Ascending aorta (tissue), 2 donors: ENCODE data around the gene LRRC61. TPM values are rescaled to one million over a fixed set of nuclear protein-coding genes. Genes with fewer than 3 reads are reported as not detected.
A peak's percentile ranks its signal among the peaks of the same experiment; 100 is the strongest.

Source experiments
- DNase-seq, 2 donors: peaks; one replicate each; pipeline ENCODE4 v3.0.0-alpha.2; 2019; ENCODE audit warnings: low spot score in 2 of 2
- H3K27ac ChIP-seq, 2 donors: fragments of 200-600 bp; sonication (generic); one replicate each; pipeline ENCODE4 v1.5.1; 2016 to 2017; ENCODE audit warnings: mild to moderate bottlenecking in 1 of 2
- H3K27me3 ChIP-seq: fragments of 200-600 bp; sonication (generic); one replicate; pipeline ENCODE4 v1.5.1; 2017
- H3K36me3 ChIP-seq, 2 donors: fragments of 200-600 bp; sonication (generic); one replicate each; pipeline ENCODE4 v1.5.1; 2016
- H3K4me1 ChIP-seq, 2 donors: fragments of 200-600 bp; sonication (generic); one replicate each; pipeline ENCODE4 v1.5.1; 2016 to 2017; ENCODE audit warnings: mild to moderate bottlenecking in 1 of 2
- H3K4me3 ChIP-seq, 2 donors: fragments of 200-600 bp; sonication (generic); one replicate each; pipeline ENCODE4 v1.5.1; 2016 to 2017; ENCODE audit warnings: mild to moderate bottlenecking in 1 of 2
- H3K9me3 ChIP-seq, 2 donors: fragments of 200-600 bp; sonication (generic); one replicate each; pipeline ENCODE4 v1.5.1; 2016
- intact Hi-C: fragments of 100-400 bp; cut with DNase I; formaldehyde crosslinking; loops from one replicate; pipeline ENCODE4 v1.15.1; 2023
- total RNA-seq: library from RNA; depleted of rRNA; stranded (reverse); fragments of >200 nt; gene quantifications from one replicate; pipeline ENCODE4 v1.1.0, GENCODE V29; 2016
- TF ChIP-seq, protein P1 (sequence below), 3 experiments: fragments of 200-600 bp in 2 of 3; fragments of 450-650 bp in 1 of 3; sonication (generic) in 2 of 3; IDR thresholded peaks; one replicate each; pipeline ENCODE4 v1.5.1; 2016 to 2019; ENCODE audit warnings: antibody characterized with exemption in 3 of 3, mild to moderate bottlenecking in 1 of 3, moderate library complexity in 1 of 3

The LRRC61 gene
- total RNA-seq, 1 donor from 2014 or later: 14.7 TPM

DNA sequence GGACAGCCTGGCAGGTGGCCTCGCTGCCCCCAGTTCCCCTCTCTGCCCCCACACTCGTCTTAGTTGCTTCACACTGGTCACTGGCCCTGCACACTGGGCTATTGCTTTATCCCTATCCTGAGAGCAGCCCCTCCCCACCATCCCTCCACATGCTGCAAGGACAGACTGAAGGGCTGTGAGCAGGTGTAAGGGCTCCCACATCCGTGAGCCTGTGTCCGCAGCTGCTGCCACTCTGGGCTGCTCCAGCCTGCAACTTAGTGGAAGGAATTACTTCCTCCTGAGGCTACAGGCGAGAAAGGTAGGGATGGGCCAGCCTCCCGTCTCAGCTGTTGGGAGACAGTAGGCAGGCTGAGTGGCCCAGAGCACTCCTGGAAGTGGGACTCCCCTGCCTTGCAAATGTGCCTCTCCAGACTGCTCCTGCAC lies 14.5 kb downstream of the LRRC61 start:
- no peaks in the 10 kb centered on the region for H3K9me3 ChIP-seq
- H3K4me1 ChIP-seq: peaks cover 7% of the 10 kb centered on the region in 2 donors
- H3K27me3 ChIP-seq: no peaks in the 10 kb centered on the region
- H3K4me3 ChIP-seq: no peak overlapping the region
- TF ChIP-seq, protein P1, sequence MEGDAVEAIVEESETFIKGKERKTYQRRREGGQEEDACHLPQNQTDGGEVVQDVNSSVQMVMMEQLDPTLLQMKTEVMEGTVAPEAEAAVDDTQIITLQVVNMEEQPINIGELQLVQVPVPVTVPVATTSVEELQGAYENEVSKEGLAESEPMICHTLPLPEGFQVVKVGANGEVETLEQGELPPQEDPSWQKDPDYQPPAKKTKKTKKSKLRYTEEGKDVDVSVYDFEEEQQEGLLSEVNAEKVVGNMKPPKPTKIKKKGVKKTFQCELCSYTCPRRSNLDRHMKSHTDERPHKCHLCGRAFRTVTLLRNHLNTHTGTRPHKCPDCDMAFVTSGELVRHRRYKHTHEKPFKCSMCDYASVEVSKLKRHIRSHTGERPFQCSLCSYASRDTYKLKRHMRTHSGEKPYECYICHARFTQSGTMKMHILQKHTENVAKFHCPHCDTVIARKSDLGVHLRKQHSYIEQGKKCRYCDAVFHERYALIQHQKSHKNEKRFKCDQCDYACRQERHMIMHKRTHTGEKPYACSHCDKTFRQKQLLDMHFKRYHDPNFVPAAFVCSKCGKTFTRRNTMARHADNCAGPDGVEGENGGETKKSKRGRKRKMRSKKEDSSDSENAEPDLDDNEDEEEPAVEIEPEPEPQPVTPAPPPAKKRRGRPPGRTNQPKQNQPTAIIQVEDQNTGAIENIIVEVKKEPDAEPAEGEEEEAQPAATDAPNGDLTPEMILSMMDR (IDR thresholded peaks at IDR 0.05): no peak
- intact Hi-C loops: no loop called here
- H3K27ac ChIP-seq: no peak overlapping the region
- no peaks in the 10 kb centered on the region for H3K36me3 ChIP-seq
- no peak for DNase-seq

DNA sequence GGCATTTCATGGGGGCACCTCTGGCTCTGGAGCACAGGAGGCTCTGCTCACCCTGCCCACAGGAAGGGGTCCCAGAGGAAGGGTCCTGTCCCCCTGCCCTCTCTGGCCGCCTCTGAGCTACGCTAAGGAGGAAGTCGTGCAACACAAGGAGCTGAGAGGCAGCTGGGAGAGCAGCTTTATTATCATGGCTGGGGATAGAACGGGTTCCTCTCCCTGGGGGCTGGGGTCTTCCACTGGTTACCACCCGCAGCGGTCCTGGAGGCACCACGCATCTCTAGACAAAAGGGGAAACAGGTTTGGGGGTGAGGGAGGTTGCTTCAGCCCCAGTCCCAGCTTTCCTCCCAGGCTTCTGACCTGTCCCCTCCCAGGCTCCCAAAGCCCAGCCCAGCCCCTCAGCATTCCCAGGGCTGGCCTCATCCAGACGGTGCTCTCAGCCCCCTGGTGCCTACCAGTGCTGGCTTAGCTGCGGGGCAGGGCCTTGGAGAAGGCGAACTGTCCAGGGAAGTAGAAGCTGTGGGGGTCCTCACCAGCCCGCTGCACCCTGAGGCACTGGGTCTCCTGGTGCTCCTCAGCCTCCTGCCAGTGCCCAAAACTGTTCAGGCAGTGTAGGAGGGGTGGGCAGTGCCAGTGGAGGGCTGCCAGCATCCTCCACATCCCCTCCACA lies 15.1 kb downstream of the LRRC61 start:
- Histone ChIP-seq H3K9me3 (no peaks in the 10 kb centered on the region), H3K36me3 (no peaks in the 10 kb centered on the region), H3K27ac (no peak overlapping the region), H3K4me3 (no peak overlapping the region), H3K27me3 (no peaks in the 10 kb centered on the region), H3K4me1 (peaks cover 7% of the 10 kb centered on the region in 2 donors)
- intact Hi-C loops: no loop called here
- no peak for DNase-seq
- TF ChIP-seq, protein P1 (IDR thresholded peaks at IDR 0.05): no peak

DNA sequence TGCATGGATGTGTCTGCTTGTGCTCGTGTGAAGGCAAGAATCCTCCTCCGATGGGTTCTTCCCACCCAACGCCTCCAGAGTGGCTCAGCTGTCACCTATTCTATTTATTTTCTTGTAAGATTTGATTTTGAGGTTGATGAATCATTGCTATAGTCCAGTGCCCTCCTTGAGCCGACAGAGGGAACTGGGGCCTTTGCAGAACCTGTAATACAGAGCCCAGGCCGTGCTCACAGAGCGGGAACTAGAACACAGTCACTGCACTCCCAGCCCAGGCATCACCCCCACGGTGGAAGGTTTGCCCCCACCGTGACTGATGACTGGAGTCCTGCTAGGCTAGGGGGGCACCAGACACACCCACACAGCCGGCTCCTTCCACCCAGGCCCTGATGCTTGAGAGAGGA lies 16.3 kb downstream of the LRRC61 start:
- DNase-seq: no peak
- peak overlapping the region in 1 of 2 donors; percentile 51 for H3K4me3 ChIP-seq
- H3K9me3 ChIP-seq: no peaks in the 10 kb centered on the region
- peaks cover 7% of the 10 kb centered on the region in 2 donors for H3K4me1 ChIP-seq
- no peak overlapping the region for H3K27ac ChIP-seq
- no peaks in the 10 kb centered on the region for H3K27me3 ChIP-seq
- H3K36me3 ChIP-seq: no peaks in the 10 kb centered on the region
- TF ChIP-seq, protein P1 (IDR thresholded peaks at IDR 0.05): no peak
- intact Hi-C loops: no loop called here

DNA sequence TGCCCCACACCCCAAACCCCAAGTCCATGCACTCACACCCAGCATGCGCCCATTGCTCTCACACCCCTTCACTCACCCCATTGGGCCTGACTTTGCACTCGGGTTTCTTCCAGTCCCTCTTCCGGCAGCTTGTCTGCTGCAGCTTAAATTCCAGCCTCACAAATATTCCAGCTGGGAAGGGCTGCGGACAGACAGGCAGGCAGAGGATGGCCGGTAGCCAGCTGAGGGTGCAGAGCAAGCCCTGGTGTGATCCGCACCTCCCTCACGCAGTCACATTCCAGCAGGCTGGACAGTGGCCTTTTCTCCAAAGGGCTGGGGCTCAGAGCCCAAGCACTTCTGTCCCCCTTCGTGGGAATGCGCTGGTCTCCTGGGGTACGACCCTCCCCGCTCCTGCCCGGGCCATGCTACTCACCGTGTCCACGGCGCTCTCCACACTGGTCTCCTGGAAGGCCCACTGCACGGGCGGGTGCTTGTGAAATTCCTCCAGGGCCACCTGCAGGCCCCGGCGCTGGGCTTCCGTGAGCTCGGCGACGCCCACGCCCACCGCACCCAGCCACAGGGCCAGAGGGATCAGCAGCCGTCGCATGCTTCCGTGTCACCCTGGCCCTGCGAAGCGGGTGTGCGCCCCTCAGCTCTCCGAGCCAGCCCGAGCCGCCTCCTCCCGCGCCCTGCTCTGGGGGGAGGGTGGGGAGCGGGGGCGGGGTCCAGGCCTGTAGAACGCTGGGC lies 17.0 kb downstream of the LRRC61 start:
- DNase-seq: peak in 1 of 2 donors; percentile 63
- peak overlapping the region; percentile 54 to 63 for H3K27ac ChIP-seq
- H3K4me1 ChIP-seq: peaks cover 7% of the 10 kb centered on the region in 2 donors
- no peaks in the 10 kb centered on the region for H3K9me3 ChIP-seq
- intact Hi-C loops: loop anchor here (2.0 to 5.0 kb wide), 2 partner anchors 29 to 67 kb away; partner anchors contain the start of gene REPIN1
- TF ChIP-seq, protein P1 (IDR thresholded peaks at IDR 0.05): no peak
- H3K4me3 ChIP-seq: peak overlapping the region; percentile 51 to 68
- no peaks in the 10 kb centered on the region for H3K36me3 ChIP-seq
- H3K27me3 ChIP-seq: no peaks in the 10 kb centered on the region

DNA sequence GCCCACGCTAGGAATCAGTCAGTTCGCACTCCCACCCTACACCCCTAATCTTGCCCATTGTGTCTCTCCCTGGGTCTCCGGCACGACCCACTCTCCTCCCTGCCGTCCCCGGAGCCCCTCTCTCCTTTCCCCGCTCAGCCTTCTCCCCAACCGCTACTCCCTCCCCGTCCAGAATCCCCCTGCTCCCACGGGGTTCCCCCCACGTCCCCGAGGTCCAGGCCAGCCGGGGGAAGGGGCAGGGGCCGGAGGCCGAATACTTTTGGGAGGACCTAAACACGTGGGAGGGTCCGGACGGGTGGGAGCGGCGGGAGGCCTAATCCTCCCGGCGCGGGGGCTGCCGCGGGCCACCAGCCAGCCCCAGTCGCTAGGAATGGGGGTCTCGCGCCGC lies 17.7 kb downstream of the LRRC61 start:
- peak overlapping the region; percentile 51 to 68 for H3K4me3 ChIP-seq
- no peaks in the 10 kb centered on the region for H3K9me3 ChIP-seq
- H3K27ac ChIP-seq: peak overlapping the region; percentile 54 to 63
- TF ChIP-seq, protein P1 (IDR thresholded peaks at IDR 0.05): no peak
- no peak for DNase-seq
- H3K4me1 ChIP-seq: peaks cover 7% of the 10 kb centered on the region in 2 donors
- no peaks in the 10 kb centered on the region for H3K36me3 ChIP-seq
- intact Hi-C loops: loop anchor here (2.0 to 5.0 kb wide), 2 partner anchors 28 to 66 kb away; partner anchors contain the start of gene REPIN1
- no peaks in the 10 kb centered on the region for H3K27me3 ChIP-seq
